Chondrocyte (in vitro differentiated cells): ENCODE data around the gene ADGB. TPM values are rescaled to one million over a fixed set of nuclear protein-coding genes. Genes with fewer than 3 reads are reported as not detected.

Source experiments
- DNase-seq: peaks from one replicate; pipeline ENCODE4 v3.0.0; 2021; ENCODE audit warnings: mixed read lengths, low spot score
- H3K27ac Mint-ChIP-seq: one replicate; pipeline ENCODE4 v1.8.0; 2021; ENCODE audit warnings: mild to moderate bottlenecking, moderate library complexity, mixed read lengths; ENCODE audit not compliant: unreplicated experiment
- H3K27me3 Mint-ChIP-seq: 2 replicates; pipeline ENCODE4 v1.8.0; 2021; ENCODE audit warnings: low read depth, mixed read lengths
- H3K36me3 Mint-ChIP-seq: 2 replicates; pipeline ENCODE4 v1.8.0; 2021; ENCODE audit warnings: low read depth, mixed read lengths
- H3K4me1 Mint-ChIP-seq: 2 replicates; pipeline ENCODE4 v1.8.0; 2021; ENCODE audit warnings: low read depth, mild to moderate bottlenecking, mixed read lengths
- H3K4me3 Mint-ChIP-seq: one replicate; pipeline ENCODE4 v1.8.0; 2021; ENCODE audit warnings: mild to moderate bottlenecking, moderate library complexity, mixed read lengths; ENCODE audit not compliant: unreplicated experiment
- H3K9me3 Mint-ChIP-seq: 2 replicates; pipeline ENCODE4 v1.8.0; 2021; ENCODE audit warnings: low read depth, mixed read lengths
- total RNA-seq: library from RNA; stranded (reverse); gene quantifications from 3 replicates; pipeline ENCODE4 v1.2.1, GENCODE V29; 2021
- TF ChIP-seq, protein P1 (sequence below): fragments of 200-600 bp; sonication (generic); IDR thresholded peaks from 2 replicates; pipeline ENCODE4 v1.5.0; 2021; ENCODE audit warnings: antibody characterized with exemption, mild to moderate bottlenecking, moderate library complexity

Gene ADGB
- total RNA-seq, 1 donor from 2014 or later: not detected

DNA sequence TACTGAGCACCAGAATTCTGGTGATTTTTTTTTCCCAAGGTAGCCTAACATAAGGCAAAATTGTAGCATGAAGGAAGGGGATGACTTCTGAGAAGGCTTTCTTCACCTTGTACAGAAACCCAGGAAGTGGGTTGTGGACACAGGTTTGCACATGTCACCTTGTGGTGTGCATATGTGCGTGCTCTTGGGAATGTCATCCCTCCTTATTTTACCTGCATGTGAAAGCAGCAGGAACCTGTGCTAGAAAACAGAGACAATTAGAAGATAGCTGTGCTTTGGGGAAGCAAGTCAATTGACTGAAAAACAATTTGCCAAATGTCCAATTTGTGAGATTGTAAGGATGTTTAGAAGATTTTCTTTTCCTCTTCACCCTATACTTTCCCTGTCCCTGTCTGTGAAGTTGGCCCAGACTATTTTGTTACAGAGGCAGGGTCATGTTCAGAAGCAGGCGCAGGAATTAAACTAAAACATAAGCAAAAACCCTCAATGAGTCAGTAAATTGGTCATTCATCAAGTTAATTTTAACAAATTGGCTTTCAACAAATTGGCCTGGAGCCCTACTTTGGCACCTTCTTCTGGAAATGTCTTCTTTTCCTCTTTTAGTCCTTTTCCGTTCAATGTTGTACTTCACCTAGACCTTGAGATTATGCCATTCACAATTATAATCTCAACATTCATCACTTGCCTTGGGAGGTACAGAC lies 261.2 kb downstream of the ADGB start:
- no peak overlapping the region for H3K4me3 Mint-ChIP-seq
- H3K9me3 Mint-ChIP-seq: no peaks in the 10 kb centered on the region
- no peaks in the 10 kb centered on the region for H3K36me3 Mint-ChIP-seq
- no peak for DNase-seq
- TF ChIP-seq, protein P1, sequence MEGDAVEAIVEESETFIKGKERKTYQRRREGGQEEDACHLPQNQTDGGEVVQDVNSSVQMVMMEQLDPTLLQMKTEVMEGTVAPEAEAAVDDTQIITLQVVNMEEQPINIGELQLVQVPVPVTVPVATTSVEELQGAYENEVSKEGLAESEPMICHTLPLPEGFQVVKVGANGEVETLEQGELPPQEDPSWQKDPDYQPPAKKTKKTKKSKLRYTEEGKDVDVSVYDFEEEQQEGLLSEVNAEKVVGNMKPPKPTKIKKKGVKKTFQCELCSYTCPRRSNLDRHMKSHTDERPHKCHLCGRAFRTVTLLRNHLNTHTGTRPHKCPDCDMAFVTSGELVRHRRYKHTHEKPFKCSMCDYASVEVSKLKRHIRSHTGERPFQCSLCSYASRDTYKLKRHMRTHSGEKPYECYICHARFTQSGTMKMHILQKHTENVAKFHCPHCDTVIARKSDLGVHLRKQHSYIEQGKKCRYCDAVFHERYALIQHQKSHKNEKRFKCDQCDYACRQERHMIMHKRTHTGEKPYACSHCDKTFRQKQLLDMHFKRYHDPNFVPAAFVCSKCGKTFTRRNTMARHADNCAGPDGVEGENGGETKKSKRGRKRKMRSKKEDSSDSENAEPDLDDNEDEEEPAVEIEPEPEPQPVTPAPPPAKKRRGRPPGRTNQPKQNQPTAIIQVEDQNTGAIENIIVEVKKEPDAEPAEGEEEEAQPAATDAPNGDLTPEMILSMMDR: no peak
- H3K27me3 Mint-ChIP-seq: no peaks in the 10 kb centered on the region
- no peak overlapping the region for H3K27ac Mint-ChIP-seq
- peaks cover 11% of the 10 kb centered on the region for H3K4me1 Mint-ChIP-seq

DNA sequence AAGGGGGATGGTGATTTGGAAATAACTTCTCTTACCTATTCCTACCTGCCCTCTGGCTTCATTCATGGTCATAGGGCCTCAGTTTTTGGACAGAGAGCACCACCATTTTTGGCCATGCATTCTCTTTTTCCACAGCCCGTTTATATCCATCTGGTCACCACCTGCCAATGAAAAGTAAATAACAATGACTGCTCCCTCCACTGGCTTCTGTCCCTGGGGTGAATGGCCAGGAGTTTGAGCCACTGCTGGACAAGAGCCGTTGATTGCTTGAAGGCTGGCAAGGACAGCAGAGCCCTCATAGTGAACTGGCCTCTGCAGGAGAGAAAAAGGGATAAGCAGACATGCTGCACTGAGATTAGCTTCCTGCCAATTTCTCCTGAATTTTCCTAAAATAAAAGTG lies 261.8 kb downstream of the ADGB start:
- Mint-ChIP-seq H3K36me3 (no peaks in the 10 kb centered on the region), H3K27me3 (no peaks in the 10 kb centered on the region), H3K4me1 (peaks cover 11% of the 10 kb centered on the region), H3K27ac (no peak overlapping the region), H3K9me3 (no peaks in the 10 kb centered on the region), H3K4me3 (no peak overlapping the region)
- TF ChIP-seq, protein P1: no peak
- DNase-seq: no peak

DNA sequence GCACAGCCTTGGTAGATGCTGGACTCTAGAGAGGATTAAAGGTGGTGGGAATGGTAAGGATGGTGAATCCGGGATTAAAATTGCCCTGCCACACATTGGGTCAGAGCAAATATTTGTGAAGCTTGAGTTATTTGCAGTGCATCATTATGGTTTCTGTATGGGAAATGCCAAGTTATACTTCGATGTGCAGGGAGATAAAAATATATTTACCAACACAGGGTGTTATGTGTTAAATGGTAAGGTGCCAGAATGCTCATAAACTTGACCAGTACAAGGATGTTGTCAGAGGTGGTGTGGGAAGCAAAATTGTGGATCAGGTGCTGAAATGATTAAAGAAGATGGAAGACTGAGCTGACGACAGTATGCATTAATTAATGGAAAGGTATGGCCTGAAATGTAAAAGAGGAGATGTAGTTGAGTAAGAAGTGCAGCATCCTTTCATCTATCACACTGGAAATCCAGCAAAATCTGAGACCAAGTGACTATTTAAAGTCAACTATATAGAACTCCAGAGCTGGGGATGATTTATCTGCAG lies 262.3 kb downstream of the ADGB start:
- TF ChIP-seq, protein P1: no peak
- Mint-ChIP-seq H3K27ac (no peak overlapping the region), H3K36me3 (no peaks in the 10 kb centered on the region)

DNA sequence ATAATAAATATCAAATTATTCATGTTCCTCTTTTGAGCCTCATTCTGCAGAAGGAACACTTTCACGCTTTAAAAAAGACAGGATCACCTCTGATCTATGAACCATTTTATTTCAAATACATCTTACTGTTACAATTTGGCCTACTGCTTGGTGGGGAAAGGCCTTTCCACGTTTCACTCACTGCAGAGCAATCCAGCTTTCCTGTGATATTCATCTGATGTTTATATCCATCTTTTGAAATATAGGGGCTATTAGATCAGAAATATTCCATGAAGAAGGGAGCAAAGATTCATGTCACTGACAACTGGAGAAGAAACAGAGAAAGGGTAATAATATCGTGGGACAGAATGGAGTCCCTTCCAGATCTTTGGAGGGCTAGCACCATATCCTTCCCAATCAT lies 262.9 kb downstream of the ADGB start:
- Mint-ChIP-seq H3K27ac (no peak overlapping the region), H3K4me3 (no peak overlapping the region), H3K4me1 (peaks cover 11% of the 10 kb centered on the region), H3K36me3 (no peaks in the 10 kb centered on the region), H3K27me3 (no peaks in the 10 kb centered on the region), H3K9me3 (no peaks in the 10 kb centered on the region)
- no peak for DNase-seq
- TF ChIP-seq, protein P1: no peak

More for the DNA sequence above, 262.3 kb downstream of the ADGB start:
- no peaks in the 10 kb centered on the region for H3K9me3 Mint-ChIP-seq
- H3K4me3 Mint-ChIP-seq: no peak overlapping the region
- DNase-seq: no peak
- peaks cover 11% of the 10 kb centered on the region for H3K4me1 Mint-ChIP-seq
- no peaks in the 10 kb centered on the region for H3K27me3 Mint-ChIP-seq

DNA sequence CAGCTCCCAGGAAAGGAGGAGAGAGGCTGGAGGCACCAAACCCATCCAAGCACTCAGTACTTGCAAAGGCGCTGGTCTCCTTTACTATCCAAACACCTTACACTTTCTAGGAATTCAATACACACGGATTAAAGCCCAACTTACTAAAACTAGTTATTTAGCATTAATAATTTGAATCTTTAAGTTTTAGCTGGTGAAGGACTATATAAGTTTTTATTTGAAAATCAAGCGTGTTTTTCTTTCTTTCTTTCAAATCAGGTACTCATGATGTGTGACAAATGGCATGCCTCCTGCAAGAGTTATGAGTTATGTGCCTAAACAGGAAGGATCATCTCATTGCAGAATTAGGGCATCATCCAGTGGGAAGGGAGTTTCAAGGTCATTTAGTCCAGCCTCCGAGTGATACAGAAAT lies 263.7 kb downstream of the ADGB start:
- Mint-ChIP-seq H3K27ac (no peak overlapping the region), H3K4me3 (no peak overlapping the region), H3K36me3 (no peaks in the 10 kb centered on the region), H3K27me3 (no peaks in the 10 kb centered on the region), H3K4me1 (peaks cover 7% of the 10 kb centered on the region), H3K9me3 (no peaks in the 10 kb centered on the region)
- TF ChIP-seq, protein P1: no peak
- no peak for DNase-seq
